GM12872 (cell line): ENCODE data around the gene TRAF4.

Experiments
- TF ChIP-seq, protein P1 (sequence below): IDR thresholded peaks from 3 replicates; pipeline ENCODE4 v1.5.1; 2011; ENCODE audit warnings: low read depth, mild to moderate bottlenecking, low read length, moderate library complexity; ENCODE audit not compliant: insufficient read depth

Gene TRAF4

DNA sequence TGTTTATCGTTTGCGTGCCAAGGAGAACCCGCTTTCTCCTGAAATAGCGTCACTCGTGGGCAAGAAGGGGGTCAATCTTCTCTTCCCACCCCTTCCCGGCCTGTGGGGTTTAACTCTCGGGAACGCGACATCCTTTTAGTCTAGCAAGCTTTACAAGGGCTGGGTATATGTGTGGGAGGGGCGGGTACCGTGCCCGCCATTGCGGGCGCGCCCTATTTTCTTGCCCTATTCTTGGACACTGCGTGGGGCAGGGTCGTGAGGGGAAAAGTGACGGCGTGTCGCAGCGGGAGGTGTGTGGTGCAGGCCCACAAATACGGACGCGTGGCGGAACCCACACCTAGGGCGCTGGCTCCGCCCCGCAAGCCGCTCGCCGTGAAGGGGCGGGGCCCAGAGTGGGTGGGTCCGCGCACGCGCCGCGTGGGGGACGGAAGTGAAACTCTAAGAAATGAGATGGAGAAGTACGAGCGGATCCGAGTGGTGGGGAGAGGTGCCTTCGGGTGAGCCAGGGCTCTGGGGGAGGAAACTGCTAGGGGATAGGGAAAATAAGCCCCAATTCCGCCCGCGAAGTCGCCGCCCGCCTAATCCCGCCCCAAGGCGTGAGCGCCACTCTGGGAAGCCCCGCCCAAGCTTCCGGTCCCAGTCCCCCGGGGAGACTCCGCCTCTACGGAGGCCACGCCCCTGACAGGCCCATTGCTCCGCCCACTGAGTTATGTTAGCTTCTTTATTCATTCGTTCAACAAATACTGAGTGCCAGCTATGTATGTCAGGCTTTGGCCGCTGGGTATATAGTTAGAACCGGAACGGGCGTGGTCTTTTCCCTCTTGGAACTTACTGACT, 15.2 kb upstream of the TRAF4 start, which contains the start of gene NEK8:
Gene NEK8, plus strand, starts transcription at position 425 of the 837 bp plus-strand sequence. Its CDS starts 26 bp downstream, at position 451.
- TF ChIP-seq, protein P1, sequence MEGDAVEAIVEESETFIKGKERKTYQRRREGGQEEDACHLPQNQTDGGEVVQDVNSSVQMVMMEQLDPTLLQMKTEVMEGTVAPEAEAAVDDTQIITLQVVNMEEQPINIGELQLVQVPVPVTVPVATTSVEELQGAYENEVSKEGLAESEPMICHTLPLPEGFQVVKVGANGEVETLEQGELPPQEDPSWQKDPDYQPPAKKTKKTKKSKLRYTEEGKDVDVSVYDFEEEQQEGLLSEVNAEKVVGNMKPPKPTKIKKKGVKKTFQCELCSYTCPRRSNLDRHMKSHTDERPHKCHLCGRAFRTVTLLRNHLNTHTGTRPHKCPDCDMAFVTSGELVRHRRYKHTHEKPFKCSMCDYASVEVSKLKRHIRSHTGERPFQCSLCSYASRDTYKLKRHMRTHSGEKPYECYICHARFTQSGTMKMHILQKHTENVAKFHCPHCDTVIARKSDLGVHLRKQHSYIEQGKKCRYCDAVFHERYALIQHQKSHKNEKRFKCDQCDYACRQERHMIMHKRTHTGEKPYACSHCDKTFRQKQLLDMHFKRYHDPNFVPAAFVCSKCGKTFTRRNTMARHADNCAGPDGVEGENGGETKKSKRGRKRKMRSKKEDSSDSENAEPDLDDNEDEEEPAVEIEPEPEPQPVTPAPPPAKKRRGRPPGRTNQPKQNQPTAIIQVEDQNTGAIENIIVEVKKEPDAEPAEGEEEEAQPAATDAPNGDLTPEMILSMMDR = no peak

DNA sequence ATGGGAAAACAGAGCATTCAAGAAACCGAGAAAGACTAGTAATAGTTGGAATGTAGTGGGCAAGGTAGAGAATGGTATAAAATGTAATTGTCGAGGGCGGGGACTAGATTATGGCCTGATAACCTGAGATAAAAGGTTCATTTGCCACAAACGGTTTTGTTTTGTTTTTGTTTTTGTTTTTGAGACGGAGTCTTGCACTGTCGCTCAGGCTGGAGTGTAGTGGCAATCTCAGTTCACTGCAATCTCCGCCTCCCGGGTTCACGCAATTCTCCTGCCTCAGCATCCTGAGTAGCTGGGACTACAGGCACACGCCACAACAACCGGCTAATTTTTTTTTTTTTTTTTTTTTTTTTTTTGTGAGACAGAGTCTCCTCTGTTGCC, 13.9 kb upstream of the TRAF4 start:
- TF ChIP-seq, protein P1 = no peak

DNA sequence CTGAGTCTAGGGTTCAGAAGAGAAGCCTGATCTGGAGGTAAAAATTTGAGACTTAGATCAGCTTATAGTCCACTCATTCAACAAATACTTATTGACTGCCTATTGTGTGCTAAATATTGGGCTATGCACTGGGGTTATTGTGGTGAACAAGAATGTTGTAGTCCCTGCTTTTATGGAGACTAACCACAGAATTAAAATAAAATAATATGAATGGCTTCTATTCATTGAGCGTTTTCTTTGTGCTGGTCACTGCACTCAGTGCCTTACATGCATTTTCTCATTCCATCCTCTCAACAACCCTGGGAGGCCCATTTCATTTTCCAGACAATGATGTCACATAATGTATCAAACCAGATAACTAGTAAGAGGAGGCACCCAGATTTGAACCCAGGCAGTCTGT, 10.5 kb upstream of the TRAF4 start:
- TF ChIP-seq, protein P1 = no peak

DNA sequence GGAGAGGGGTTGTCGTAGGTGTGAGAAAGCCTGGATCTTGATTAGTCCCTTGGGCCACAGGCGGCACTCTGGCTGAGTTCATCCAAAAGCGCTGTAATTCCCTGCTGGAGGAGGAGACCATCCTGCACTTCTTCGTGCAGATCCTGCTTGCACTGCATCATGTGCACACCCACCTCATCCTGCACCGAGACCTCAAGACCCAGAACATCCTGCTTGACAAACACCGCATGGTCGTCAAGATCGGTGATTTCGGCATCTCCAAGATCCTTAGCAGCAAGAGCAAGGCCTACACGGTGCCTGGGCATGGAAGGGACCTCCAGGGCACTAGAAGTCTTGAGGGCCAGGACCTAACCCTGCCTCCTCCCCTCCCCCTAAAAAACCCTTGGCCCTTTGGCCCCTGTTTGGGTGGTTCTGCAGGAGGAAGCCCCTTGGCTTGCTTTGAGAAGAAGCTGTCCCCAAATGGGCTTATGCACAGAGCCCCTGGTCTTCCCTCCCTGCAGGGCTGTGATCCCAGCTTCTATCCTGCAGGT, 9.0 kb upstream of the TRAF4 start:
- TF ChIP-seq, protein P1 = no peak

DNA sequence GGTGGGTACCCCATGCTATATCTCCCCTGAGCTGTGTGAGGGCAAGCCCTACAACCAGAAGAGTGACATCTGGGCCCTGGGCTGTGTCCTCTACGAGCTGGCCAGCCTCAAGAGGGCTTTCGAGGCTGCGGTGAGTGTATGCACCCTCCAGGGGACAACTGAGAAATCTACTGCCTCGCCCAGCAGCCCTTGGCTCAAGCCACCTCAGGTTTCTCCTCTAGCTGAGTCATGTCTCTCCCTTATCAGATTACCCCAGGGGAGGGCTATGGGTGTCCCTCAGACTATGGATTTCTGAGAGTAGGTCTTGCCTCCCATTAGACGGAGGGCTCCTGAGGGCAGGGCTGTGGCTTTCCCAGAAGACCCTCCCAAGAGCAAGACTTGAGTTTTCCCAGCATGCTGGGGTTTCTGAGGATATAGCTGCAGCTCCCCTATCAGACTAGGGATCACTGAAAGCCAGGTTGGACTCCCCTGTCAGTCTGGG, 8.5 kb upstream of the TRAF4 start:
- TF ChIP-seq, protein P1 = 0 out of 3 replicates have a peak, but pooled peaks have one; percentile 2

DNA sequence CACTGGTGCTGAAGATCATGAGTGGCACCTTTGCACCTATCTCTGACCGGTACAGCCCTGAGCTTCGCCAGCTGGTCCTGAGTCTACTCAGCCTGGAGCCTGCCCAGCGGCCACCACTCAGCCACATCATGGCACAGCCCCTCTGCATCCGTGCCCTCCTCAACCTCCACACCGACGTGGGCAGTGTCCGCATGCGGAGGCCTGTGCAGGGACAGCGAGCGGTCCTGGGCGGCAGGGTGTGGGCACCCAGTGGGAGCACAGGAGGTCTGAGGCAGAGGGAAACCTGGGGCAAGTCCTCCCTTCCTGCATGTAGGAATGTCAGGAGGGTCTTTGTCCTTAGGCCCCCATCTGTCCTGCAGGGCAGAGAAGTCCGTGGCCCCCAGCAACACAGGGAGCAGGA, 6.5 kb upstream of the TRAF4 start:
- TF ChIP-seq, protein P1 = no peak

DNA sequence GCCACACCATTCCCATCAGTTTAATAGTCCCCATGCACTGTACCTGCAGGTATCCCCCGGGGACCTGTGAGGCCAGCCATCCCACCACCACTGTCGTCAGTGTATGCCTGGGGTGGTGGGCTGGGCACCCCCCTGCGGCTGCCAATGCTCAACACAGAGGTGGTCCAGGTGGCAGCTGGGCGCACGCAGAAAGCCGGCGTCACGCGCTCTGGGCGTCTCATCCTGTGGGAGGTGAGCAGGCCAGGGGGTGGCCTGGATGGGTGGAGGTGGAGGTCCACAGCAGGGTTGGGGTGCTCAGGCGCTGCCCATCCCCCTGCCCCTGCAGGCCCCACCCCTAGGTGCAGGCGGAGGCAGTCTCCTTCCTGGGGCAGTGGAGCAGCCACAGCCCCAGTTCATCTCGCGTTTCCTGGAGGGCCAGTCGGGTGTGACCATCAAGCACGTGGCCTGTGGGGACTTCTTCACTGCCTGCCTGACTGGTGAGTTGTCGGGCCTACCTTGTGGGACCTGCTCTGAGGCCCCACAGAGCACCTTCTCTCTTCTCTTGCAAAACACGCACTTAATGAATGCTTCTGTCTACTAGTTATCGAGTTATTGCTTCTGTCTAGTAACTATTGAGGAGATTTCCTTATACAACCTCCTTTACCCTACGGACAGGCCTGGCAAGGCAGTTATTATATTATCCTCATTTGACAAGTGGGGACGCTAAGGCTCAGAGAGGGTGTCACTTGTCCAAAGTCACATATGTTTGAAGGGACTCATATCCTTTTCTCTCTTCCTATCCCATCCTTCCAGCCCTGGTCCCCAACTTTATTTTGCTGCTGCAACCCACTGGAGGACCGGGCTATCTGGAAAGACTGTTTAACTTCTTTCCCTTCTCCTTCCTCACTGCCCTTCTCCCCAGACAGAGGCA, 5.8 kb upstream of the TRAF4 start:
- TF ChIP-seq, protein P1 = no peak
